Stimulated activated effector memory CD8-positive, alpha-beta T cell treated with anti-CD3 and anti-CD28 coated beads, Interleukin-12 subunit alpha, Interleukin-12 subunit beta, amount 100 ng/mL, for 72 hours (primary cell): ENCODE results near the gene OGFOD3.

Experiments
- ATAC-seq: fragments of 150-1000 bp; cut with Tn5 transposase; 2 replicates; pipeline ENCODE4 v1.10.0; 2021
- DNase-seq, 2 donors: peaks; one replicate each; pipeline ENCODE4 v3.0.0; 2021 to 2022; ENCODE audit warnings: low spot score in 2 of 2
- H3K27ac Mint-ChIP-seq: one replicate; pipeline ENCODE4 v1.8.0; 2022; ENCODE audit warnings: mild to moderate bottlenecking, mixed read lengths
- H3K36me3 Mint-ChIP-seq: one replicate; pipeline ENCODE4 v1.8.0; 2022; ENCODE audit warnings: mild to moderate bottlenecking, mixed read lengths
- H3K4me1 Mint-ChIP-seq: one replicate; pipeline ENCODE4 v1.8.0; 2022; ENCODE audit warnings: mixed read lengths
- H3K4me3 Mint-ChIP-seq: one replicate; pipeline ENCODE4 v1.8.0; 2022; ENCODE audit warnings: mild to moderate bottlenecking, mixed read lengths
- H3K9me3 Mint-ChIP-seq: one replicate; pipeline ENCODE4 v1.8.0; 2022; ENCODE audit warnings: mixed read lengths

Gene OGFOD3

DNA sequence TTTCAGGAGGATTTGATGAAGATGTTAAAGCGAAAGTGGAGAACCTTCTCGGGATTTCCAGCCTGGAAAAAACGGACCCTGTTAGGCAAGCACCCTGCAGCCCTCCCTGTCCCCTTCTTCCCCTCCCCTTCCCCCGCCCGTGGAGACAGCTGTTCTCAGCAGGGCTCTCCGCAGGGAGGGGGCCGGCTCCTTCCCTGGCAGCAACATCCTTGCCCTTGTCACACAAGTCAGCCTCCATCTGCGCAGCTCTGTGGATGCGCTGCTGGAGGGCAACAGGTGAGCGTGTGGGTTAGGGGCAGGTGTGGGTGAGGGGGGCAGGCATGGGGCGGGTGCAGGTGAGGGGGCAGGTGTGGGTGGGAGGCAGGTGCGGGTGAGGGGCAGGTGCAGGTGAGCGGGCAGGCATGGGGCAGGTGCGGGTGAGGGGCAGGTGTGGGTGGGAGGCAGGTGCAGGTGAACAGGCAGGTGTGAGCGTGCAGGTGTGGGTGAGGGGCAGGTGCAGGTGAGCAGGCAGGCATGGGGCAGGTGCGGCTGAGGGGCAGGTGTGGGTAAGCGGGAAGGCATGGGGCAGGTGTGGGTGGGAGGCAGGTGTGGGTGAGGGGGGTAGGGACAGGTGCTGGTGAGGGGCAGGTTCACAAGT lies 22.7 kb upstream of the OGFOD3 start:
- Mint-ChIP-seq H3K36me3 (peaks cover 79% of the 10 kb centered on the region), H3K4me3 (no peak overlapping the region)
- no peak for ATAC-seq

DNA sequence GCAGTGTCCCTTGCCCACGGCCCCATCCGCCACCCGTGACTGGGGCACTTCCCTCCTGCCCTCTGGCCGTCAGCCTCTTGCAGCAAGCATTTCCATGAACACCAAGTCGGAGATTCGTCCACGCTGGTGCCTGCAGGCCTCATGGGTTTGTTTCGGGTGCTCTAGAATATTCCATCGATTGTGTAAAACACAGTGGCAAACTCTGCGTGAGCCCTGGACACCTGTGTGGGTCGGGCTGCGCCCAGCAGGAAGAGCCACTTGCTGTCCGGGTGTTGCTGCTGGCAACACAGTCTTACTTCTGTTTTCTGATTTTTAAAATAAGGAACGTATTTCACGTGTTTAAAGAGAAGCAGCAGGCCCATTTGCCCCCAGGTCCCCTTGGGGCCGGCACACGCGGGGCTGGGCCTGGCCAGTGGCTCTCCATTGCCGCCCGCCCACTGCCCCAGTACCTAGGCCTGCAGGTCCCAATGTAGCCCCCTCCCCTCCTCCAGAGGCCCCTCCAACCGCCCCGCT lies 22.1 kb upstream of the OGFOD3 start:
- ATAC-seq, result no peak
- Mint-ChIP-seq H3K4me3 (no peak overlapping the region), H3K27ac (peak overlapping the region; percentile 82), H3K4me1 (peaks cover 5% of the 10 kb centered on the region), H3K36me3 (peaks cover 73% of the 10 kb centered on the region), H3K9me3 (no peaks in the 10 kb centered on the region)
- DNase-seq, result no peak

More for the DNA sequence above, 22.7 kb upstream of the OGFOD3 start:
- DNase-seq, result no peak
- Mint-ChIP-seq H3K9me3 (no peaks in the 10 kb centered on the region), H3K27ac (peak overlapping the region; percentile 82), H3K4me1 (peaks cover 10% of the 10 kb centered on the region)

DNA sequence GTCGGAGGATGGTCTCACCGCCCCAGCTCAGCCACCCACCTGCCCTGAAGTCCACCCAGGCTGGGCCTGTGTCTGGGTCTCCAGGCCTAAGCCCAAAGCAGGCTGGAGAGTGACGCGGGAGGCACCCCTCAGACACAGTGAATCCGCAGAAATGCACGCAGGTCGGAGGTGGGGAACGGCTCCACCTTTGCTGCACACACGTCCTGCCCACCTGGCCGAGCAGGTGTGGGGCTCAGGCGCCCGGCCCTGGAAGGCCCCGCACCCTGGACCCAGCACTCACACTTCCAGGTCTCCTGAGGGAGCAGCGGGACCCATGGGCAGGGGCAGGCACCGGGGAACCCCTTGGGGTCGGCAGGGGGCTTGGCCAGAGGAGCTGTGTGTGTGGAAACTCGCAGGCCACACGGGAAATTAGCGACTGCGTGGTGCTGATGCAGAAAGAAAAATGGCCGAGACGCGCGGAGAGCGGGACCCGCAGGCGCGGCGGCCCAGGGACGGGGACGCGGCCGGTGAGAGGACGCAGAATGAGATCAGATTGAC lies 21.5 kb upstream of the OGFOD3 start:
- no peak overlapping the region for H3K27ac Mint-ChIP-seq
- no peak overlapping the region for H3K4me3 Mint-ChIP-seq

GRCh38 chr17:82439194-82439828 lies 20.9 kb upstream of the OGFOD3 start:
- ATAC-seq, result no peak
- peak overlapping the region; percentile 50 for H3K27ac Mint-ChIP-seq
- peaks cover 9% of the 10 kb centered on the region for H3K4me1 Mint-ChIP-seq
- no peaks in the 10 kb centered on the region for H3K9me3 Mint-ChIP-seq
- peaks cover 63% of the 10 kb centered on the region for H3K36me3 Mint-ChIP-seq
- DNase-seq, result no peak
- H3K4me3 Mint-ChIP-seq, result no peak overlapping the region

More for the DNA sequence above, 21.5 kb upstream of the OGFOD3 start:
- Mint-ChIP-seq H3K36me3 (peaks cover 68% of the 10 kb centered on the region), H3K9me3 (no peaks in the 10 kb centered on the region), H3K4me1 (peaks cover 5% of the 10 kb centered on the region)
- no peak for ATAC-seq
- no peak for DNase-seq

DNA sequence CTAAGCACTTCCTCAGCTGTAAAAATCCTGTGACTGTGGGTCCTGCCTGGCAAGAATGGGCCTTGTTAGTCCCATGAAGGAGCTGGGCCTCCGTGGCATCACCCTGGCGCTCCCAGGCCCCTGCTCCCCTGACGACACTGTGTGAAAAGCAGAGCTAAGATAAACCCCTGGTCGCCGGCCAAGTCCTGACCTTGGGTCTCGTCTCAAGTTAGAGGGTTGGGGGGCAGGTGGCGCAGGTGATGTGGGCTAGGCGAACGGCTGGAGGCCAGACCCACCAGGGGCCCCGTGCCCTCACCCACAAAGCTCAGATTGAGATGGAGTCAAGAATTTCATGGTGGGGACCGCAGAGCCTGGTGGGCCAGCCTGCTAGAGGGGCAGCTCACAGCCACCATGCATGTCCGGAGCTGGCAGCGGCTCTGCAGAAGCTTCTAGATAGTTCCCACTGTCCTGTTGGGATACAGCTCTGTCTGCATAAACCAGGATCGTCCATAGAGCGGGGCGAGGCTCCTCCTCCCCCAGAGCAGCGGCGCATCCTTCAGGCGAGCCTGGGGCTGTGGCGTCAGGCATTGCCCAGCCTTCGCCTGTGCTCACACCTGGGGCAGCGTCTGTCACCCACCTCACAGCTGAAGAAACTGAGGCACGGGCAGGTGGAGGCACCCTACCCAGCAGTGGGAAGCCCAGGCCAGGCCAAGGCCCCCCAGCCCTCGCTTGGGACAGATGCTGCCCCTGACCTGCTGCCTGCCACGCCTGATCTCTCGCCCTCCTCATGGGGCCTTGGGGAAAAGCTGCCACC lies 20.2 kb upstream of the OGFOD3 start:
- Mint-ChIP-seq H3K4me1 (peaks cover 16% of the 10 kb centered on the region), H3K9me3 (no peaks in the 10 kb centered on the region), H3K27ac (peak overlapping the region; percentile 50)

GRCh38 chr17:82437325-82437668 lies 18.9 kb upstream of the OGFOD3 start:
- no peak for DNase-seq
- H3K4me1 Mint-ChIP-seq, result peaks cover 11% of the 10 kb centered on the region
- H3K9me3 Mint-ChIP-seq, result no peaks in the 10 kb centered on the region
- peaks cover 45% of the 10 kb centered on the region for H3K36me3 Mint-ChIP-seq
- H3K27ac Mint-ChIP-seq, result no peak overlapping the region
- ATAC-seq, result no peak
- H3K4me3 Mint-ChIP-seq, result no peak overlapping the region

More for the DNA sequence above, 20.2 kb upstream of the OGFOD3 start:
- Mint-ChIP-seq H3K4me3 (no peak overlapping the region), H3K36me3 (peaks cover 58% of the 10 kb centered on the region)
- DNase-seq (no peak), ATAC-seq (no peak)

DNA sequence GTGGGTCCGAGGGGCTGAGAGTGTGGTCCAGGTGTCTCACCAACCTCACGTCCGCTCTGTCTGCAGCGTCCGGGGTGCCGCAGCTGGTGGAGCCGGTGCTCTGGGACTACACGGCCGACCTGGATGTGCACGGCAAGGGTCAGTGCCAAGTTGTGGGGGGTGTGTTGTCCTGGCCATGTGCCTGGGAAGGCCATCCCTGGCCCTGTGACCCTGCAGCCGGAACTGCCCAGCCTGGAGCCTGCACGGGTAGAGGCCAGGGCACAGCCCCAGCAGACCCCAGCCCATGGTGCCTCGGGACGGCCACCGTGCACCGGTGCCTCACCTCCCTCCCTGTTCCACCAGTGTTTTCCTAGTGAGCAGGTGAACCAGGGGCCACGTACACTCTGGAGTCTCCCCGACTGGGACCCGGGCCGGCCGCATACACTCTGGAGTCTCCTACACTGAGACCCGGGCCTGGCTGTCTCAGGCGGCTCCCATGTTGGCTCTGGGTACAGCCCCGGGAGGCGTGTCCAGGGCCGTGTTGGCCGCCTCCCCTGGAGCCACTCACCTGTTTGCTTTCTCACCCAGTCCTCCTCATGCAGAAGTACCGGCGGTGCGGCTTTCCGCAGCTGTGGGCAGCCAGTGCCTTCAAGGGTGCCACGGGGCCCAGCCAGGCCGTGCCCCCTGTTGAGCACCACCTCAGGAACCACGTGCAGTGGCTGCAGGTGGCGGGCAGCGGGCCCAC lies 18.4 kb upstream of the OGFOD3 start:
- peaks cover 39% of the 10 kb centered on the region for H3K36me3 Mint-ChIP-seq
- ATAC-seq, result no peak
- H3K4me1 Mint-ChIP-seq, result peaks cover 11% of the 10 kb centered on the region
- H3K4me3 Mint-ChIP-seq, result no peak overlapping the region
- DNase-seq, result no peak
- peak overlapping the region; percentile 14 for H3K27ac Mint-ChIP-seq
- H3K9me3 Mint-ChIP-seq, result no peaks in the 10 kb centered on the region

DNA sequence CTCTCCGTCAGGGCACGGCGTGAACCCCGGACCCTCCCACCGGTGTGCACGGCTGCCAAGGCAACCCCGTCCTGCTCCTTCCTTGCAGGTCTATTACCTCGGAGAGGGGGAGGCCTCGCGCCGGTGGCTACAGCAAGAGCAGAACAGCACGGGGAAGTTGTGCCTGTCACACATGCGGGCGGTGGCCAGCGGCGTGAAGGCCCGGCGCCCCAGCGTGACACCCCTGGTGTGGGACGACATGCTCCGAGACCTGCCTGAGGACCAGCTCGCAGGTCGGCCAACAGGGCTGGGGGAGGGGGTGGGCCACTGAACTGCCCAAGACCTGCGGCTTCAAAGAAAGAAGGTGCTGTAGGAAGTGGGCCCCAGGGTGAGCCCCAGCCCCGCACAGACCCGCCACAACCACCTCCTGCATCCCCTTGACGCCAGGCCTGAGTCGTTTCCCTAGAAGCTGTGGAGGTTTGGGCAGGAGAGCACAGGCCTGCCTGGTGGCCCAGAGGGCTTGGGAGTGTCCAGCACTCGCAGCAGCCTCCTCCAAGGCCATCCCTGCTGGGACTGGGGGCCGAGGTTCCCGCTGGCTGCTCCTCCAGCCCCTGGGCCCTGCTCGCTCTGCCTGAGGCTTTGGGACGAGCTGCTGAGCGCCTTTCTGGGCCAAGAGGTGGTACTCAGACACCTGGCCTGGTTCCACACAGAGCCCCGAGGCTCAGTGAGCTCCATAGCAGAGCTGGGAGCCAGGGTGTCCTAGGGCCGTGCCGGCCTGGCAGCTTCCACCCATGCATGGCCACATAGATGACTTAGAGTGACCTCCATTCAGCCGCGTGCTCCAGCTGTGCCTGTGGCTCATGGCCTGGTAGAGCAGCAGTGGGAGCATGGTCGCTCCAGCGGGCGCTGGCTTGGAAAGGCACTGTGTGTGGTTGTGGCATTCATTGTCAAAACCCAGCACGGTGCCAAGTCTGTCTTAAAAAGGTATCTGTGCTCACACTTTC lies 17.5 kb upstream of the OGFOD3 start:
- Mint-ChIP-seq H3K9me3 (no peaks in the 10 kb centered on the region), H3K36me3 (peaks cover 40% of the 10 kb centered on the region), H3K27ac (no peak overlapping the region), H3K4me1 (peaks cover 11% of the 10 kb centered on the region), H3K4me3 (no peak overlapping the region)
- DNase-seq, result no peak
- no peak for ATAC-seq

GRCh38 chr17:82435103-82435502 lies 16.7 kb upstream of the OGFOD3 start:
- no peaks in the 10 kb centered on the region for H3K9me3 Mint-ChIP-seq
- DNase-seq (no peak), ATAC-seq (no peak)
- H3K4me3 Mint-ChIP-seq, result no peak overlapping the region
- peaks cover 13% of the 10 kb centered on the region for H3K4me1 Mint-ChIP-seq
- no peak overlapping the region for H3K27ac Mint-ChIP-seq
- peaks cover 33% of the 10 kb centered on the region for H3K36me3 Mint-ChIP-seq

GRCh38 chr17:82434216-82434565 lies 15.8 kb upstream of the OGFOD3 start:
- peak overlapping the region; percentile 14 for H3K4me3 Mint-ChIP-seq
- peaks cover 26% of the 10 kb centered on the region for H3K36me3 Mint-ChIP-seq
- peaks cover 22% of the 10 kb centered on the region for H3K4me1 Mint-ChIP-seq
- no peak for DNase-seq
- H3K9me3 Mint-ChIP-seq, result no peaks in the 10 kb centered on the region
- ATAC-seq, result peak; percentile 74
- H3K27ac Mint-ChIP-seq, result no peak overlapping the region

DNA sequence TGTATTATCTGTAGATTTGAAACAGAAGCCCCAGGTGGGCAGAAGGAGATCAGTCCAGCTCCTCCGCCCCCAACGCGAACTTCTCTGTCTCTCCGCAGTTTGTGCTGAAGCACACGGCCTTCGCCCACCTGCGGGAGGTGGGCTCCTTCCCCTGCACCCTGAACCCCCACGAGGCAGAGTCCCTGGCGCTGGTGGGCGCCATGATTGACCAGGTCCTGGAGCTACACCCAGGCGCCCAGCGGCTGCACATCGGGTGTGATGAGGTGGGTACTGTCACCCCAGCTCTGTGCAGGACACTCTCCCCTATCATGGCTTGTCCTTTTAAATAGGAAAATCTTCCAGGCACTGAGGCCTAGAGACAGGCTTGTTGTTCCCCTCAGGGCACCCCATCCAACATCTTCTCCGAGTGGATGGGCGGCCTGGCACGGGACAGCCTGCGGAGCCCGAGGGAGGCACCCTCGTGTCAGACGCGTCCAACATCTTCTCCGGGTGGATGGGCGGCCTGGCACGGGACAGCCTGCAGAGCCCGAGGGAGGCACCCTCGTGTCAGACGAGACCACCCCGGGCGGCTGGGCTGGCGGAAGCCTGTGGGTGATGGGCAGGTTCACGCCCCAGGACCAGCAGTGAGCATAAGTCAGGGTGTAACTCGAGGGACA lies 15.3 kb upstream of the OGFOD3 start:
- Mint-ChIP-seq H3K4me3 (peak overlapping the region; percentile 14), H3K36me3 (peaks cover 21% of the 10 kb centered on the region), H3K27ac (no peak overlapping the region), H3K4me1 (peaks cover 22% of the 10 kb centered on the region), H3K9me3 (no peaks in the 10 kb centered on the region)
- DNase-seq (no peak), ATAC-seq (no peak)

DNA sequence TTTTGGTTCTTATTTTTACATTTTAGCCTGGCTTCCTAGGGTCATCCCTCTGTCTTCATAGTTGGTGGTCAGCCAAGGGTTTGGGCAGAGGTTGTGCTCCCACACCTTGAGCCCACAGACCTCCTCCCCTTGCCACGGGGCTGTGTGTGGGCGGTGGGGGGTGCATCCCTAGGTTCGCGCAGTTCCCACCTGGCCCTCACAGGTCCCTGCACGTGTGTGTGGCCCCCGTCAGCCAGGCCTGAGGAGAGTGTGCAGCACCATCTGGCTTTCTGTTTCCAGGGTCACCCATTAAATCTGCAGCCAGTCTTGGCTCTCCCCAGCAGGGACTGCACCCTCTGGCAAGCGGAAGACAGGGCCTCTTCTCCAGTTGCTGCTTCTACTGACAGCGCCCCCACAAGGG lies 13.6 kb upstream of the OGFOD3 start:
- Mint-ChIP-seq H3K27ac (no peak overlapping the region), H3K4me3 (no peak overlapping the region), H3K9me3 (no peaks in the 10 kb centered on the region), H3K4me1 (peaks cover 22% of the 10 kb centered on the region), H3K36me3 (peaks cover 7% of the 10 kb centered on the region)
- DNase-seq (no peak), ATAC-seq (no peak)

DNA sequence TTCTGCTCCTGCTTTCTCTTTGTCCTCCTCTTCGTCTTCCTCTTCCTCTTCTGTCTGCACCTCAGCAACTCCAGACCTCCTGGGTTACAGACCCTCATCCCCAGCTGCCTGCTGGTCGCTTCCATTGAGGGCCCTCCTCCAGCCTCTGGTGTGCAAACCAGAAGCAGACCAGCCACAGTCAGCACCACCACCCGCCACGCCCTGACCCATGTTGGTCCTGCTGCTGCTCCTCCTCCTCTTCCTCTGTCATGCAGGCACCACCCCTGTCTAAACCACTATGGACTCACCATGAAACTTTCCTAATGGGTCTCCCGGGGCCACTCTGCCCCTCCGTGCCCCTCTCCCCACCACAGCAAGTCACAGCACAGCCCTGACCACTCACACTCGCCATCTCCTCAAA lies 11.4 kb upstream of the OGFOD3 start:
- Mint-ChIP-seq H3K9me3 (no peaks in the 10 kb centered on the region), H3K4me3 (peak overlapping the region; percentile 46), H3K4me1 (peaks cover 31% of the 10 kb centered on the region), H3K27ac (peak overlapping the region; percentile 86), H3K36me3 (peaks cover 20% of the 10 kb centered on the region)
- DNase-seq (no peak), ATAC-seq (peak; percentile 39)

- no peak for ATAC-seq
- H3K4me1 Mint-ChIP-seq, result peaks cover 26% of the 10 kb centered on the region
- no peak for DNase-seq
- no peak overlapping the region for H3K4me3 Mint-ChIP-seq
- peak overlapping the region; percentile 86 for H3K27ac Mint-ChIP-seq
- no peaks in the 10 kb centered on the region for H3K9me3 Mint-ChIP-seq
- H3K36me3 Mint-ChIP-seq, result peaks cover 24% of the 10 kb centered on the region
Measured at GRCh38 chr17:82428546-82428945, 10.2 kb upstream of the OGFOD3 start.
